Trophoblast cell (in vitro differentiated cells and primary cell): Measurements from ENCODE around the gene CABCOCO1.

Experiments used
- DNase-seq, 2 donors: peaks; one replicate each; pipeline ENCODE4 v3.0.0-alpha.2; 2016
- H2AFZ ChIP-seq: 2 replicates; pipeline ENCODE4 v1.6.1; 2013; ENCODE audit warnings: low read length, moderate library complexity, mild to moderate bottlenecking; ENCODE audit not compliant: insufficient read depth, poor library complexity
- H2AK5ac ChIP-seq: 2 replicates; pipeline ENCODE4 v1.6.1; 2013; ENCODE audit warnings: mild to moderate bottlenecking, low read length
- H2BK120ac ChIP-seq: 2 replicates; pipeline ENCODE4 v1.6.1; 2013; ENCODE audit warnings: low read length, mild to moderate bottlenecking, moderate library complexity; ENCODE audit not compliant: insufficient read depth, poor library complexity
- H2BK12ac ChIP-seq: 2 replicates; pipeline ENCODE4 v1.6.1; 2013; ENCODE audit warnings: mild to moderate bottlenecking, low read length, moderate library complexity
- H2BK5ac ChIP-seq: 2 replicates; pipeline ENCODE4 v1.6.1; 2013; ENCODE audit warnings: low read length, low read depth, moderate library complexity, mild to moderate bottlenecking; ENCODE audit not compliant: poor library complexity
- H3K14ac ChIP-seq: 2 replicates; pipeline ENCODE4 v1.6.1; 2013; ENCODE audit warnings: mild to moderate bottlenecking, low read length
- H3K18ac ChIP-seq: 2 replicates; pipeline ENCODE4 v1.6.1; 2013; ENCODE audit warnings: mild to moderate bottlenecking, low read length
- H3K23ac ChIP-seq: 2 replicates; pipeline ENCODE4 v1.6.1; 2013; ENCODE audit warnings: low read length
- H3K27ac ChIP-seq: 2 replicates; pipeline ENCODE4 v1.5.1; 2013; ENCODE audit warnings: low read depth, mild to moderate bottlenecking, inconsistent platforms, low read length, moderate library complexity
- H3K27me3 ChIP-seq: 2 replicates; pipeline ENCODE4 v1.6.1; 2013; ENCODE audit warnings: inconsistent platforms, mild to moderate bottlenecking, low read length, moderate library complexity; ENCODE audit not compliant: insufficient read depth
- H3K36me3 ChIP-seq, 2 experiments: 1 replicate in 1 of 2; 2 replicates in 1 of 2; pipeline ENCODE4 v1.6.1; 2013; ENCODE audit warnings: low read length in 2 of 2, mild to moderate bottlenecking in 2 of 2, moderate library complexity in 1 of 2; ENCODE audit not compliant: insufficient read depth in 2 of 2, control insufficient read depth in 1 of 2
- H3K4ac ChIP-seq: 2 replicates; pipeline ENCODE4 v1.6.1; 2013; ENCODE audit warnings: low read depth, mild to moderate bottlenecking, low read length, moderate library complexity
- H3K4me1 ChIP-seq, 2 experiments: 1 replicate in 1 of 2; 2 replicates in 1 of 2; pipeline ENCODE4 v1.6.1; 2013; ENCODE audit warnings: low read length in 2 of 2, mild to moderate bottlenecking in 2 of 2, moderate library complexity in 1 of 2; ENCODE audit not compliant: insufficient read depth in 2 of 2, control insufficient read depth in 1 of 2
- H3K4me2 ChIP-seq: 2 replicates; pipeline ENCODE4 v1.6.1; 2013; ENCODE audit warnings: inconsistent platforms, mild to moderate bottlenecking, low read length, moderate library complexity
- H3K4me3 ChIP-seq: 2 replicates; pipeline ENCODE4 v1.5.1; 2013; ENCODE audit warnings: mild to moderate bottlenecking, low read depth, low read length, inconsistent platforms
- H3K79me1 ChIP-seq: one replicate; pipeline ENCODE4 v1.6.1; 2013; ENCODE audit warnings: low read length
- H3K79me2 ChIP-seq: 2 replicates; pipeline ENCODE4 v1.6.1; 2013; ENCODE audit warnings: low read length, mild to moderate bottlenecking; ENCODE audit not compliant: control insufficient read depth, insufficient read depth, poor library complexity
- H3K9ac ChIP-seq: 2 replicates; pipeline ENCODE4 v1.6.1; 2013; ENCODE audit warnings: mild to moderate bottlenecking, low read length
- H3K9me3 ChIP-seq: 2 replicates; pipeline ENCODE4 v1.6.1; 2013; ENCODE audit warnings: low read depth, mild to moderate bottlenecking, control low read depth, inconsistent platforms, low read length; ENCODE audit not compliant: insufficient read depth
- H4K12ac ChIP-seq: 2 replicates; pipeline ENCODE4 v1.6.1; 2013; ENCODE audit warnings: low read depth, mild to moderate bottlenecking, low read length, moderate library complexity
- H4K8ac ChIP-seq: 2 replicates; pipeline ENCODE4 v1.6.1; 2013; ENCODE audit warnings: low read depth, mild to moderate bottlenecking, low read length, moderate library complexity
- H4K91ac ChIP-seq: one replicate; pipeline ENCODE4 v1.6.1; 2013; ENCODE audit warnings: low read depth, mild to moderate bottlenecking, low read length, moderate library complexity
- WGBS: extraction: QIAGEN DNeasy Blood & Tissue Kit; methylation state at CpG from one replicate; pipeline ENCODE4 v1.1.7; 2013; ENCODE audit warnings: missing lambda C conversion rate; ENCODE audit not compliant: insufficient read length, insufficient coverage; ENCODE audit errors: extremely low coverage; 5-methylcytosine and 5-hydroxymethylcytosine counted together

CABCOCO1 gene

GRCh38 chr10:61698968-61699655 is 36.4 kb downstream of the CABCOCO1 start:
- Histone ChIP-seq H3K18ac (no peak overlapping the region), H3K27ac (no peak overlapping the region), H3K23ac (no peak overlapping the region), H2BK12ac (no peak overlapping the region), H4K8ac (no peak overlapping the region), H4K12ac (no peak overlapping the region), H2BK120ac (no peak overlapping the region), H3K4ac (no peak overlapping the region), H3K4me3 (no peak overlapping the region), H3K27me3 (no peaks in the 10 kb centered on the region), H2AK5ac (no peak overlapping the region), H3K4me1 (no peaks in the 10 kb centered on the region), H2AFZ (no peak overlapping the region), H3K36me3 (no peaks in the 10 kb centered on the region), H3K79me1 (no peaks in the 10 kb centered on the region), H3K79me2 (no peaks in the 10 kb centered on the region), H3K9me3 (no peaks in the 10 kb centered on the region), H3K4me2 (no peak overlapping the region), H3K14ac (no peak overlapping the region), H3K9ac (no peak overlapping the region), H2BK5ac (no peak overlapping the region), H4K91ac (no peak overlapping the region)
- DNase-seq, result no peak
- no CpG with 5 or more reads among the region's 4 CpGs for WGBS

DNA sequence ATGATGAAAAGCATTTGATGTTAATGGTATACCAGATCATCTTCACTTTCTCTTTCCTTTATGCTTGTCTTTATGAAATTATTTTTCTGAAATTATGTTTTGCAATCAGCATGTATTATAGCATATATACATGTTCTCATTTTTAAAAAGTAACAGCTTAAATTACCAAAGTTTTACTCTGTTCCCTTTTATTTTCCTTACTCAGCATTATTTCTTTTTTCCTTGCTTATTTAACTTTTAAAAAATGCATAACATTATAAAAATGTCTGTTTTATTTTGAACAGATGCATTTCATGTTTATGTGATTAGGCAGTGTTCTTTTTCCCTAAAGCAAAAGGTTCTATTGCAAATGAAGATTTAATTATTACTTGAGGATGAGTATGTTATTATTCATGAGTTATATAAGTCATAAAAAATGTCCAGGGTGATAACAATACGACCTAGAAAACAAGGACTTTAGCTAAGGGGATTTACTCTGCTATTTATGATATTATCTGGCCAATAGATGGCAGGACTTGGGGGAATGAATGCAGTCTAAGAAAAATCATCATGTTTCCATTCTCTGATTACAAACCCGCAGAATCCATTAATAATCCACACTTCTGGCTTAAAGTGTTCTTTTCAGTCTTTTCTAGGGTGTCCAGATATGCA is 38.5 kb downstream of the CABCOCO1 start:
- no peak overlapping the region for H3K23ac ChIP-seq
- no peak overlapping the region for H4K91ac ChIP-seq
- H3K4me2 ChIP-seq, result no peak overlapping the region
- no peak overlapping the region for H3K9ac ChIP-seq
- no peak overlapping the region for H2BK120ac ChIP-seq
- no peak overlapping the region for H3K27ac ChIP-seq
- no peaks in the 10 kb centered on the region for H3K79me1 ChIP-seq
- no peak overlapping the region for H3K4ac ChIP-seq
- H3K18ac ChIP-seq, result no peak overlapping the region
- H3K9me3 ChIP-seq, result no peaks in the 10 kb centered on the region
- no peak overlapping the region for H4K12ac ChIP-seq
- no peaks in the 10 kb centered on the region for H3K27me3 ChIP-seq
- no peak overlapping the region for H3K14ac ChIP-seq
- no peaks in the 10 kb centered on the region for H3K36me3 ChIP-seq
- no peak overlapping the region for H4K8ac ChIP-seq
- H2BK12ac ChIP-seq, result no peak overlapping the region
- H3K4me1 ChIP-seq, result no peaks in the 10 kb centered on the region
- H3K79me2 ChIP-seq, result no peaks in the 10 kb centered on the region
- DNase-seq, result no peak
- no peak overlapping the region for H3K4me3 ChIP-seq
- no peak overlapping the region for H2AK5ac ChIP-seq
- H2BK5ac ChIP-seq, result no peak overlapping the region
- no peak overlapping the region for H2AFZ ChIP-seq
- no CpG with 5 or more reads among the region's 2 CpGs for WGBS

DNA sequence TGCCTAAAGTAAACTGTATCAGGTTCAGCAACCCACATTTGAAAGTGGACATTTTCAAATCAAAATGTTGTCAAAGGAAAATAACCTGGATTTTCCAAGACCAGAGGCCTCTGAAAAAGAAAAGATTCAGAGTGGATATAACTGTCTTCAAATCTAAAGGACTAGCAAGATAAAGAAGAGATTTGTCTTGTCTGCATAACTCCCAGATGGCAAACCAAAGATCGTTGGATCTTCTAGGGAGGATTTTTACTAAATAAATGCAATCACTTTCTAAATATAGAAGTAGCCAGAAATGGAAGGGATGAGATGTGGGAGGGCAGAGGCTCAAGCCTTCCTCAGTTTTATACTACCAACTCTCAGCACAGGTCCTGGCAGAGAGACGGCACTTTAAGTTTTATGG is 39.0 kb downstream of the CABCOCO1 start:
- no peaks in the 10 kb centered on the region for H3K4me1 ChIP-seq
- no peak overlapping the region for H3K27ac ChIP-seq
- no peak overlapping the region for H2AFZ ChIP-seq
- H3K4ac ChIP-seq, result no peak overlapping the region
- no peak overlapping the region for H3K18ac ChIP-seq
- no peak overlapping the region for H4K91ac ChIP-seq
- no peak for DNase-seq
- H2AK5ac ChIP-seq, result no peak overlapping the region
- no peak overlapping the region for H3K4me2 ChIP-seq
- no peak overlapping the region for H2BK120ac ChIP-seq
- no peak overlapping the region for H3K14ac ChIP-seq
- H3K27me3 ChIP-seq, result no peaks in the 10 kb centered on the region
- H3K9ac ChIP-seq, result no peak overlapping the region
- no peaks in the 10 kb centered on the region for H3K79me2 ChIP-seq
- H3K9me3 ChIP-seq, result no peaks in the 10 kb centered on the region
- no peak overlapping the region for H2BK5ac ChIP-seq
- no peak overlapping the region for H4K12ac ChIP-seq
- H3K4me3 ChIP-seq, result no peak overlapping the region
- no peak overlapping the region for H3K23ac ChIP-seq
- no CpG with 5 or more reads among the region's 2 CpGs for WGBS
- no peaks in the 10 kb centered on the region for H3K36me3 ChIP-seq
- H3K79me1 ChIP-seq, result no peaks in the 10 kb centered on the region
- no peak overlapping the region for H4K8ac ChIP-seq
- no peak overlapping the region for H2BK12ac ChIP-seq

GRCh38 chr10:61702584-61702983 is 39.9 kb downstream of the CABCOCO1 start:
- Histone ChIP-seq H3K23ac (no peak overlapping the region), H2BK120ac (no peak overlapping the region), H3K18ac (no peak overlapping the region), H4K8ac (no peak overlapping the region), H3K4me3 (no peak overlapping the region), H2AK5ac (no peak overlapping the region), H2BK12ac (no peak overlapping the region), H4K91ac (no peak overlapping the region), H3K4me2 (no peak overlapping the region), H3K4ac (no peak overlapping the region), H3K9me3 (no peaks in the 10 kb centered on the region), H3K27me3 (no peaks in the 10 kb centered on the region), H3K14ac (no peak overlapping the region), H2AFZ (no peak overlapping the region), H3K9ac (no peak overlapping the region), H2BK5ac (no peak overlapping the region), H3K79me1 (no peaks in the 10 kb centered on the region), H4K12ac (no peak overlapping the region), H3K4me1 (no peaks in the 10 kb centered on the region), H3K36me3 (no peaks in the 10 kb centered on the region), H3K79me2 (no peaks in the 10 kb centered on the region), H3K27ac (no peak overlapping the region)
- WGBS, result no CpG with 5 or more reads among the region's 2 CpGs
- DNase-seq, result no peak
